GM13977 (cell line): ENCODE measurements around the gene CCNQ.

Experiments
- DNase-seq: peaks from one replicate; pipeline ENCODE4 v3.0.0; 2012; ENCODE audit warnings: low spot score
- in situ Hi-C: fragments of 300-500 bp; cut with MboI; formaldehyde crosslinking; loops from one replicate; pipeline ENCODE4 v1.12.0; 2022; ENCODE audit warnings: low sequenced_read_pairs, low pct_unique_long_range_greater_than_20kb, mixed read lengths, inconsistent platforms; ENCODE audit not compliant: unreplicated experiment
- TF ChIP-seq, protein P1 (sequence below): IDR thresholded peaks from 2 replicates; pipeline ENCODE4 v1.5.1; 2012; ENCODE audit warnings: mild to moderate bottlenecking, control low read depth; ENCODE audit not compliant: insufficient read depth; ENCODE audit errors: extremely low read depth, missing control alignments

CCNQ gene

DNA sequence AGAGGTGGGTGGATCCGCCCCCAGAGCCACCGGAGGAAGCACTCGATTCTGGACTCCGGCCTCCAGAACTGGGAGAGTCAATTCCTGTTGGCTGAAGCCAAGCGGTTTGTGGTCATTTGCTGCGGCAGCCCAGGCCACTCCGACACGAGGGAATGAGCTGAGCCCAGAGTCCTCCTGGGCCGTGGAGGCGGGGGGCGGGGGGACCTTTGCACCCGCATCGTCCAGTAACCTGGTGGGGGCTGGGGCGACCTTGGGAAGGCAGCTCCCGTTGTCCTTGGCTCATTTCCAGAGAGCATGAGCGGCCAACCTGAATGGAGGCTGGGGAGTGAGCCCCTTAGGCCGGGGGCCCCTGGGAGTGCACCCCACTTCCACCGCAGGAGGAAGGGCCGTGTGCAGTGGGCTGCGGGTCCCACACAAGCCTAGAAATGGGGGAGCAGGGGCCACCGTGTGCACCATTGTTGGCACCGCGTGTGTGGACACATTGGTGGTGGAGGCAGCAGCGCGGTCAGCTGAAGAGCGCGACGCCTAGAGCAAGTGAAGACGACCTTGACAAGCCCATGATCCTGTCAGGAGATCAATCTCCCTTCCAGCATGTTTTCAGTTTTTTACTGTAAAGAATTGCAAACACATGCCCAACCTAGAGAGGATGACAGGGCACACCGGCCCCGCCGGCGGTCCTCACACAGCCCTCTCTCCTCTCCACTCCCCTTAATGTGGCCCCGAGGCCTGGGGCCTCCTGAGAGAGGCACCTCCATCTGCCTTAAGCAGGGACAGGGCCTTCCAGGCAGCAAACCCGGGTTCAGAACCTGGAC, 28.1 kb upstream of the CCNQ start:
- TF ChIP-seq, protein P1, sequence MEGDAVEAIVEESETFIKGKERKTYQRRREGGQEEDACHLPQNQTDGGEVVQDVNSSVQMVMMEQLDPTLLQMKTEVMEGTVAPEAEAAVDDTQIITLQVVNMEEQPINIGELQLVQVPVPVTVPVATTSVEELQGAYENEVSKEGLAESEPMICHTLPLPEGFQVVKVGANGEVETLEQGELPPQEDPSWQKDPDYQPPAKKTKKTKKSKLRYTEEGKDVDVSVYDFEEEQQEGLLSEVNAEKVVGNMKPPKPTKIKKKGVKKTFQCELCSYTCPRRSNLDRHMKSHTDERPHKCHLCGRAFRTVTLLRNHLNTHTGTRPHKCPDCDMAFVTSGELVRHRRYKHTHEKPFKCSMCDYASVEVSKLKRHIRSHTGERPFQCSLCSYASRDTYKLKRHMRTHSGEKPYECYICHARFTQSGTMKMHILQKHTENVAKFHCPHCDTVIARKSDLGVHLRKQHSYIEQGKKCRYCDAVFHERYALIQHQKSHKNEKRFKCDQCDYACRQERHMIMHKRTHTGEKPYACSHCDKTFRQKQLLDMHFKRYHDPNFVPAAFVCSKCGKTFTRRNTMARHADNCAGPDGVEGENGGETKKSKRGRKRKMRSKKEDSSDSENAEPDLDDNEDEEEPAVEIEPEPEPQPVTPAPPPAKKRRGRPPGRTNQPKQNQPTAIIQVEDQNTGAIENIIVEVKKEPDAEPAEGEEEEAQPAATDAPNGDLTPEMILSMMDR = no peak
- DNase-seq = no peak
- in situ Hi-C loops = no loop called here

DNA sequence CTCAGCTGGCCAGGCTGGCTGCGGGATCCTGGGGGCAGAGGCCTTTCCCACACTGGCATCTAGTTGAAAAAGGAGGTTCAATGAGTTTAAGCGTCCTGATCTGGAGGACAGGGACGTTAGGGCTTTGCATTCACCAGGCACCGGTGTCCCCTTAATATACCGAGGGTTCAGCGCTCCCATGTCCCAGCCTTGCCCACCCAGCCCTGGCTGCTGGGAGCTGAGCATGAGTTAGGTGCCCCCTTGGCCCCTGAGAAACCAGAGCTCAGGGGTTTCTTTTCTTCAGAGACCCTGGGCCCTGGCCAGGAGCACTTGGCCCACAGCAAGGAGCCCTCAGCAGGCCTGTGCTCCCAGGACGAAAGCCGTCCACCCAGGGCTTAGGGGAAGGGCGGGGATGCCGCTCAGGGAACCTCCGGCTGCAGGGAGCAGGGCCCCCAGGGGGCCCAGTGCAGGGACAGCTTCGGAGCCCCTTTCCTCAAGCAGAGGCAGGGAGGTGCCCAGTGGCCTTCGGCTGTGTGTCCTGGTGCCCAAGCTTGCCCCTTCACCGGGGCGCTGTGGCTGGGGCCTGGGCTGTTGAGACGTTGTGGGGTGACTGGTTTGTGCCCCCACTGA, 27.2 kb upstream of the CCNQ start:
- TF ChIP-seq, protein P1 = no peak
- no peak for DNase-seq
- in situ Hi-C loops = no loop called here

DNA sequence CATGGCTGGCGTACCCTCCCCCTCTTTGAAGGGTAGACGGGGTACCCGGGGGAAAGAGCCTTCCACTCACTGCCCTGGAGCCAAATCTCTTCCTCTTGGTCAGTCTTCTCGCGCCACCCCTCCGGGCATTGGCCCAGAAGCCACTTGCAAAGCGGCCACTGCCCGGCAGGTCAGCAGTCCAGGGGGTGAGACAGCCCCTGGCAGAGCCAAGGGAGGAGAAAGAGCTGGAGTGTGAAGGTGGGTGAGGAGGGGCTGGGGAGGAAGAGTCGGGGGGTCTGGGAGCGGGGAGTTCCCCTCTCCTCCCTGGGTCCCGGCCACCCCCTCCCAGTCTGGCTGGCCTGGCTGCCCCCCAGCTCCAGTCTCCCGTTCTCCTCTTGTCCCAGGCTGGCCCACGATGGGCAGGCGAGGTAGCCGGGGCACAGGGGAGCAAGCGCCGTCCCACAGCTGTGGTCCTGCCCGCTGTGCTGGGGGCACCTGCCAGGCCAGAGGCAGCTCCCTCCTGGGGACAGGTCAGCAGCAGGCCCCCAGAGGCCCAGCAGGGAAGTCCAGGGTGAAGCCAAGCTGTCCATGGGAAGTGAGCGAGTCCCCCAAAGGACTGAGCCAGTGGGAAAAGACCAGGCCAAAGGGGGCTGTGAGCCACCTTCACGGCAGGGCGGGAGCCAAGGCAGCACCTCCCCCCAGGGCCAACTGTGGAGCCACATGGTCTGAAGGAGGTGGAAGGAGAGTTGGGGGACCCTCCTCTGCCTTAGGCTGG, 26.5 kb upstream of the CCNQ start:
- TF ChIP-seq, protein P1 = no peak
- in situ Hi-C loops = no loop called here
- DNase-seq = no peak

DNA sequence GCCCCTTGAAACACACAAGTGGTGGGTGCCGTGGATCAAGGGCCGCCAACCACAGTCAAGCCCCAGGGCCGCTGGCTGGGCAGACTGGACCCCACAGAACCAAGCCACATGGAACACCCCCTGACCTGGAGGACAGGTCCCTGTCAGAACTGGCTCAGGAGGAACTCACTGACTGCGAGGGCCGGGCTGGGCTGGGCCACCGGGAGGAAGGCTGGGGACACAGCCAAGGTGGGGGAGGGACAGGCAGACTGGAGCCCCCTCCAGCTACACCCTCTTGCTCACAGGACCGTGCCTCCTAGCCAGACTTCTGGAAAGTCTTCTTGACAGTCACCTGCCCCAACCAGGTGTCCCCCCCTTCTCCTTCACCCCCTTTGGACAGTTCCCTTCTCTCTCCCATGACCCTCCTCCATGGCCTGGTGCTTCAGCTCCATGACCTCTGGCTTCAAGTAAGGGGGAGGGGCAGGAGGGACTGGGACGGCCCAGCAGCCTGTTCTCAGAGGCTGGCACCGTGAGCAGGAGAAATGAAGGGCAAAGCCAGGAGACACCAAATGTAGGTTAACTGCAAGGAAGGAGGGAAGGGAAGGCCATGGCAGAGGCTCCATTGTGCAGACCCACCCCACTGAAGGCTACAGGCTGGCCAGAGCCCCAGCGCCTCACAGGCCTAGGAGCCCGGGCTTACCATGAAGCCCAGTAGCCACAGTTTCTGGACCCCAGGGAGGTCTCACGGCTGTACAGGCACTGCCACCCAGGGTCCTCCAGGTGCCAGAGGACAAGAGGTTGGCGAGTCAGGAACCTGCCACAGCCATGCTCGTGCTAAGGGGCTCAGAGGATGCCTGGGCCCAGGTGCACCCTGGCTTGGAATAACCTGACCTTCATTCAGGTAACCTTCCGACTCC, 25.5 kb upstream of the CCNQ start:
- TF ChIP-seq, protein P1 = no peak
- DNase-seq = no peak
- in situ Hi-C loops = no loop called here

DNA sequence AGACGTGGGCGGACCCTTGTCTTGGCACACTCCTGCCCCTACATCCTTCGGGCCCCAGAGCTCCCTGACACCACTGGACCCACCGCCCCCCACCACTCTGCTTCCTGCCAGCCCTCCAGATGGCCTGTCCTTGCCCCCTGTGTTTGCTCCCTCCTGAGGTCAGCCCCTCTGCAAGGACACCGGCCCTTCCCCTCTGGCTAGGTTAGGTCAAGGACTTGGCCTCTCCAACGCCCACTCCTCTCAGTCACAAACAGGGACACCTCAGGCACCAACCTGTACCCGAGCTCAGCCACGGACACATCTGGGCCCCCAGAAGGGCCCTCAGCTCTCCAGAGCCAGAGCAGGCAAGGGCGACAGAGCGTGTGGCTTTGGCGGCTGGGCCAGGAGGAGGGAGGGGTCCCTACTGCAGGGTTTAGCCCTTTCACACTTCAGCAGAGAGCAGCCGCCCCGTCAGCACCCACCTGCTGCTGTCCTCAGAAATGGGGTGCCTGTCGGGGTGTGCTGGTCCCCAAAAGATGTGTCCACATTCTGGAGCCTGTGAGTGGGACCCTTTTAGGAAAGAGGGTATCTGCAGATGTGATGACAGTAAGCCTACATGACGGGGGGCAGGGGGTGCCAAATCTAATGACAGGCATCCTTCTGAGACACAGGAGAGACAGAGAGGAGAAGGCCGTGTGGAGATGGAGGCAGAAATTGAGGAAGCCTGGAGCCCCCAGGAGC, 24.5 kb upstream of the CCNQ start:
- DNase-seq = no peak
- in situ Hi-C loops = no loop called here
- TF ChIP-seq, protein P1 = no peak
